ENCODE data around the gene SRPK3. TPM values are rescaled to one million over a fixed set of nuclear protein-coding genes. Genes with fewer than 3 reads are reported as not detected.
"Not testable (repeated sequence)": the region's sequence is repeated elsewhere in the genome, so short reads cannot be mapped to it uniquely, and the experiment has no call there.

Gene SRPK3
- total RNA-seq, 2 experiments from 2014 or later, result not detected

GRCh38 chrX:153746359-153746758, 34.5 kb upstream of the SRPK3 start:
- H3K79me2 ChIP-seq (ENCODE audit: insufficient read depth, low read depth, low read length), result no peaks in the 10 kb centered on the region
- no peaks in the 10 kb centered on the region for H3K9me3 ChIP-seq (ENCODE audit: low read length)
- BruUV-seq (replicated peaks), result no TSS peak
- no peaks in the 10 kb centered on the region for H3K36me3 ChIP-seq (ENCODE audit: insufficient read depth, low read length)
- CTCF ChIA-PET (ENCODE audit: unreplicated experiment), result no interaction called here
- H3K4me2 ChIP-seq (ENCODE audit: low read length), result no peak overlapping the region
- no peaks in the 10 kb centered on the region for H3K4me1 ChIP-seq (ENCODE audit: insufficient read depth, low read length, poor library complexity, severe bottlenecking)
- intact Hi-C loops (cut with micrococcal nuclease; ENCODE audit: unreplicated experiment), result no loop called here
- no peak overlapping the region for H3K27ac ChIP-seq (ENCODE audit: low read depth, low read length, poor library complexity, severe bottlenecking)
- no peak overlapping the region for H2AFZ ChIP-seq (ENCODE audit: low read length)
- H4K20me1 ChIP-seq (ENCODE audit: insufficient read depth, low read length), result no peaks in the 10 kb centered on the region
- POLR2A ChIA-PET, result no interaction called here
- no peaks in the 10 kb centered on the region for H3K9me2 ChIP-seq (ENCODE audit: insufficient read depth, low read length)
- TF ChIP-seq EZH2phosphoT487 (IDR thresholded peaks at IDR 0.05; ENCODE audit: borderline replicate concordance, low read depth, low read length) (no peak), CTCF (conservative IDR thresholded peaks at IDR 0.05; ENCODE audit: low read length) (no peak)
- no peak overlapping the region for H3K4me3 ChIP-seq (ENCODE audit: low read depth, low read length, poor library complexity, severe bottlenecking)
- no peak for DNase-seq (ENCODE audit: low spot score)

- H3K27ac ChIP-seq (ENCODE audit: low read depth, low read length, poor library complexity, severe bottlenecking); H3K4me2 ChIP-seq (ENCODE audit: low read length); DNase-seq (ENCODE audit: low spot score); H3K36me3 ChIP-seq (ENCODE audit: insufficient read depth, low read length); H3K4me3 ChIP-seq (ENCODE audit: low read depth, low read length, poor library complexity, severe bottlenecking); H3K79me2 ChIP-seq (ENCODE audit: insufficient read depth, low read depth, low read length); H3K9me3 ChIP-seq (ENCODE audit: low read length); H3K4me1 ChIP-seq (ENCODE audit: insufficient read depth, low read length, poor library complexity, severe bottlenecking); CTCF ChIA-PET (ENCODE audit: unreplicated experiment); H3K9me2 ChIP-seq (ENCODE audit: insufficient read depth, low read length); H2AFZ ChIP-seq (ENCODE audit: low read length); BruUV-seq (replicated peaks); intact Hi-C loops (cut with micrococcal nuclease; ENCODE audit: unreplicated experiment); H4K20me1 ChIP-seq (ENCODE audit: insufficient read depth, low read length): not testable (repeated sequence)
- POLR2A ChIA-PET, result interaction anchor here (0.7 kb wide), 1 partner anchor 19 kb away, joined by 5 read pairs; no protein-coding TSS in a partner anchor
Observed at GRCh38 chrX:153746991-153747390, 33.9 kb upstream of the SRPK3 start.

DNA sequence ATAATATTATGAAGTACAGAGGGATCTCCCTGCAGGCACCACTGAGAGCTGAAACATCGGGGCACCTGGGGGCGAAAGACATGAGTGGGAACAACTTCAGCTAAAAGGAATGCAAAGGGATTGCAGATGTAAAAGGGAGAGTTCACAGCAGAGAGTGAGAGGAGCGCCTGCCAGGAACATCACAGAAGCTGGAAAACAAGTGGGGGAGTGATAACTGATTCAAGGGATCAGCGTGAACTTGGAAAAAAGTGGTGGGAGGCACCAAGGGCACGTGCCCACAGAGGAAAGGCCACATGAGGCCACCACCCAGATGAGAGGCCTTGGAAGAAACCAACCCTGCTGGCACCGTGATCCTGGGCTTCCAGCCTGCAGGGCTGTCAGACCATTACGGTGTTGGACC, 31.8 kb upstream of the SRPK3 start:
- H3K36me3 ChIP-seq (ENCODE audit: insufficient read depth, low read length); POLR2A ChIA-PET; H3K4me1 ChIP-seq (ENCODE audit: insufficient read depth, low read length, poor library complexity, severe bottlenecking); intact Hi-C loops (cut with micrococcal nuclease; ENCODE audit: unreplicated experiment); H4K20me1 ChIP-seq (ENCODE audit: insufficient read depth, low read length); H3K4me3 ChIP-seq (ENCODE audit: low read depth, low read length, poor library complexity, severe bottlenecking); BruUV-seq (replicated peaks); H3K27ac ChIP-seq (ENCODE audit: low read depth, low read length, poor library complexity, severe bottlenecking); H3K79me2 ChIP-seq (ENCODE audit: insufficient read depth, low read depth, low read length); H2AFZ ChIP-seq (ENCODE audit: low read length); H3K9me2 ChIP-seq (ENCODE audit: insufficient read depth, low read length); H3K9me3 ChIP-seq (ENCODE audit: low read length); CTCF ChIA-PET (ENCODE audit: unreplicated experiment); H3K4me2 ChIP-seq (ENCODE audit: low read length); DNase-seq (ENCODE audit: low spot score): not testable (repeated sequence)

- no peak overlapping the region for H3K27ac ChIP-seq (ENCODE audit: low read depth, low read length, poor library complexity, severe bottlenecking)
- no peak for TF ChIP-seq CTCF (conservative IDR thresholded peaks at IDR 0.05; ENCODE audit: low read length)
- H3K4me1 ChIP-seq (ENCODE audit: insufficient read depth, low read length, poor library complexity, severe bottlenecking), result no peaks in the 10 kb centered on the region
- H3K9me2 ChIP-seq (ENCODE audit: insufficient read depth, low read length), result no peaks in the 10 kb centered on the region
- no peaks in the 10 kb centered on the region for H3K9me3 ChIP-seq (ENCODE audit: low read length)
- ChIA-PET CTCF (ENCODE audit: unreplicated experiment) (no interaction called here), POLR2A (no interaction called here)
- H3K79me2 ChIP-seq (ENCODE audit: insufficient read depth, low read depth, low read length), result no peaks in the 10 kb centered on the region
- H2AFZ ChIP-seq (ENCODE audit: low read length), result no peak overlapping the region
- no peak overlapping the region for H3K4me2 ChIP-seq (ENCODE audit: low read length)
- no peak overlapping the region for H3K4me3 ChIP-seq (ENCODE audit: low read depth, low read length, poor library complexity, severe bottlenecking)
- no peaks in the 10 kb centered on the region for H4K20me1 ChIP-seq (ENCODE audit: insufficient read depth, low read length)
- intact Hi-C loops (cut with micrococcal nuclease; ENCODE audit: unreplicated experiment), result no loop called here
- no TSS peak for BruUV-seq (replicated peaks)
- DNase-seq (ENCODE audit: low spot score), result no peak
- H3K36me3 ChIP-seq (ENCODE audit: insufficient read depth, low read length), result no peaks in the 10 kb centered on the region
Observed at GRCh38 chrX:153750127-153750774, 30.6 kb upstream of the SRPK3 start.
